H9 (cell line): ENCODE measurements around the gene DCUN1D2. TPM values are rescaled to one million over a fixed set of nuclear protein-coding genes. Genes with fewer than 3 reads are reported as not detected.

Source experiments
- DNase-seq: peaks from one replicate; pipeline ENCODE4 v3.0.0-alpha.2; 2017
- H2AFZ ChIP-seq: one replicate; pipeline ENCODE4 v1.6.1; 2013; ENCODE audit warnings: mild to moderate bottlenecking, low read length, control low read depth, moderate library complexity
- H2AK5ac ChIP-seq: 2 replicates; pipeline ENCODE4 v1.6.1; 2013; ENCODE audit warnings: low read length, control low read depth, mixed read lengths; ENCODE audit not compliant: insufficient read length
- H2BK120ac ChIP-seq: one replicate; pipeline ENCODE4 v1.6.1; 2013; ENCODE audit warnings: low read depth, mild to moderate bottlenecking, low read length, control low read depth, inconsistent platforms; ENCODE audit not compliant: poor library complexity, severe bottlenecking
- H2BK12ac ChIP-seq: 2 replicates; pipeline ENCODE4 v1.6.1; 2013; ENCODE audit warnings: low read length, control low read depth, mixed read lengths, low read depth; ENCODE audit not compliant: insufficient read length
- H2BK15ac ChIP-seq: 2 replicates; pipeline ENCODE4 v1.6.1; 2013; ENCODE audit warnings: low read depth, low read length, control low read depth
- H2BK20ac ChIP-seq: one replicate; pipeline ENCODE4 v1.6.1; 2013; ENCODE audit warnings: low read depth, mild to moderate bottlenecking, low read length, control low read depth, inconsistent platforms; ENCODE audit not compliant: poor library complexity, severe bottlenecking
- H2BK5ac ChIP-seq: 2 replicates; pipeline ENCODE4 v1.6.1; 2013; ENCODE audit warnings: low read length, control low read depth, mixed read lengths; ENCODE audit not compliant: insufficient read length
- H3K14ac ChIP-seq: 2 replicates; pipeline ENCODE4 v1.6.1; 2013; ENCODE audit warnings: low read length, control low read depth; ENCODE audit not compliant: insufficient read depth
- H3K18ac ChIP-seq: 2 replicates; pipeline ENCODE4 v1.6.1; 2013; ENCODE audit warnings: low read depth, mild to moderate bottlenecking, mixed read lengths, low read length, control low read depth; ENCODE audit not compliant: insufficient read length
- H3K23ac ChIP-seq: 2 replicates; pipeline ENCODE4 v1.6.1; 2013; ENCODE audit warnings: low read length, control low read depth, mixed read lengths, low read depth; ENCODE audit not compliant: insufficient read length
- H3K23me2 ChIP-seq: 2 replicates; pipeline ENCODE4 v1.6.1; 2013; ENCODE audit warnings: low read depth, mild to moderate bottlenecking, mixed read lengths, low read length, control low read depth; ENCODE audit not compliant: insufficient read length, poor library complexity, severe bottlenecking
- H3K27ac ChIP-seq: 2 replicates; pipeline ENCODE4 v1.5.1; 2013; ENCODE audit warnings: low read length, control low read depth, mixed read lengths, low read depth; ENCODE audit not compliant: insufficient read length
- H3K27me3 ChIP-seq: 2 replicates; pipeline ENCODE4 v1.6.1; 2013; ENCODE audit warnings: low read length, control low read depth, inconsistent platforms; ENCODE audit not compliant: insufficient read depth
- H3K4ac ChIP-seq: 2 replicates; pipeline ENCODE4 v1.6.1; 2013; ENCODE audit warnings: low read depth, mild to moderate bottlenecking, control low read depth, inconsistent platforms, low read length, moderate library complexity
- H3K4me1 ChIP-seq: 2 replicates; pipeline ENCODE4 v1.6.1; 2013; ENCODE audit warnings: low read length, control low read depth, inconsistent platforms; ENCODE audit not compliant: insufficient read depth
- H3K4me2 ChIP-seq: 2 replicates; pipeline ENCODE4 v1.6.1; 2013; ENCODE audit warnings: low read length, control low read depth, mixed read lengths; ENCODE audit not compliant: insufficient read length, insufficient read depth
- H3K56ac ChIP-seq: 2 replicates; pipeline ENCODE4 v1.6.1; 2013; ENCODE audit warnings: low read depth, mild to moderate bottlenecking, mixed read lengths, low read length, control low read depth; ENCODE audit not compliant: insufficient read length
- H3K79me1 ChIP-seq: 2 replicates; pipeline ENCODE4 v1.6.1; 2013; ENCODE audit warnings: low read depth, mild to moderate bottlenecking, moderate library complexity, low read length, control low read depth, inconsistent platforms; ENCODE audit not compliant: insufficient read depth, poor library complexity, severe bottlenecking
- H3K79me2 ChIP-seq: 2 replicates; pipeline ENCODE4 v1.6.1; 2013; ENCODE audit warnings: low read length, control low read depth, inconsistent platforms; ENCODE audit not compliant: insufficient read depth
- H3K9ac ChIP-seq: 2 replicates; pipeline ENCODE4 v1.6.1; 2013; ENCODE audit warnings: low read length, control low read depth, mixed read lengths; ENCODE audit not compliant: insufficient read length; ENCODE audit errors: extremely low read depth
- H3K9me3 ChIP-seq: one replicate; pipeline ENCODE4 v1.6.1; 2013; ENCODE audit warnings: low read depth, low read length, inconsistent platforms; ENCODE audit not compliant: control insufficient read depth
- H3T11ph ChIP-seq: one replicate; pipeline ENCODE4 v1.6.1; 2013; ENCODE audit warnings: mild to moderate bottlenecking, low read length, control low read depth, inconsistent platforms
- H4K20me1 ChIP-seq: one replicate; pipeline ENCODE4 v1.6.1; 2013; ENCODE audit not compliant: control insufficient read depth, insufficient read length, insufficient read depth
- H4K5ac ChIP-seq: 2 replicates; pipeline ENCODE4 v1.6.1; 2013; ENCODE audit warnings: low read depth, mild to moderate bottlenecking, mixed read lengths, low read length, control low read depth; ENCODE audit not compliant: insufficient read length
- H4K8ac ChIP-seq: replicated peaks from 2 replicates; pipeline ENCODE4 v1.6.1; 2013; ENCODE audit warnings: low read length, control low read depth, mixed read lengths, low read depth; ENCODE audit not compliant: insufficient read length
- H4K91ac ChIP-seq: 2 replicates; pipeline ENCODE4 v1.6.1; 2013; ENCODE audit warnings: low read depth, mild to moderate bottlenecking, moderate library complexity, mixed read lengths, low read length, control low read depth; ENCODE audit not compliant: insufficient read length
- H3K27ac Mint-ChIP-seq, 3 experiments: 2 replicates in 2 of 3; 3 replicates in 1 of 3; pipeline ENCODE4 v1.8.0; 2020 to 2021; ENCODE audit warnings: mixed read lengths in 3 of 3, mild to moderate bottlenecking in 1 of 3, moderate library complexity in 1 of 3
- H3K27me3 Mint-ChIP-seq: 2 replicates; pipeline ENCODE4 v1.8.0; 2021; ENCODE audit warnings: low read depth, mild to moderate bottlenecking, moderate library complexity, mixed read lengths
- H3K36me3 Mint-ChIP-seq, 3 experiments: 2 replicates in 2 of 3; 3 replicates in 1 of 3; pipeline ENCODE4 v1.8.0; 2020 to 2021; ENCODE audit warnings: low read depth in 3 of 3, mixed read lengths in 3 of 3; ENCODE audit not compliant: insufficient read depth in 1 of 3
- H3K4me1 Mint-ChIP-seq, 2 experiments: 2 replicates each; pipeline ENCODE4 v1.8.0; 2020; ENCODE audit warnings: mixed read lengths in 2 of 2
- H3K4me3 Mint-ChIP-seq, 2 experiments: 2 replicates in 1 of 2; 3 replicates in 1 of 2; pipeline ENCODE4 v1.8.0; 2020 to 2021; ENCODE audit warnings: mild to moderate bottlenecking in 2 of 2, mixed read lengths in 2 of 2, moderate library complexity in 1 of 2
- H3K9me3 Mint-ChIP-seq, 2 experiments: 2 replicates in 1 of 2; 3 replicates in 1 of 2; pipeline ENCODE4 v1.8.0; 2020; ENCODE audit warnings: mild to moderate bottlenecking in 2 of 2, mixed read lengths in 2 of 2, moderate library complexity in 1 of 2
- WGBS: extraction: QIAGEN DNeasy Blood & Tissue Kit; methylation state at CpG from one replicate; pipeline ENCODE4 v1.1.7; 2013; ENCODE audit warnings: missing lambda C conversion rate, low lambda C conversion rate, mixed read lengths; ENCODE audit not compliant: insufficient read length; ENCODE audit errors: extremely low coverage; 5-methylcytosine and 5-hydroxymethylcytosine counted together
- total RNA-seq: library from RNA; stranded (reverse); gene quantifications from 2 replicates; pipeline ENCODE4 v1.2.1, GENCODE V29; 2021
- TF ChIP-seq, protein P1 (sequence below): fragments of 200-600 bp; sonication (generic); conservative IDR thresholded peaks from 3 replicates; pipeline ENCODE4 v1.8.0; 2021; ENCODE audit warnings: antibody characterized with exemption, mild to moderate bottlenecking

The DCUN1D2 gene
- total RNA-seq, 1 experiment from 2014 or later, result 36.8 TPM

DNA sequence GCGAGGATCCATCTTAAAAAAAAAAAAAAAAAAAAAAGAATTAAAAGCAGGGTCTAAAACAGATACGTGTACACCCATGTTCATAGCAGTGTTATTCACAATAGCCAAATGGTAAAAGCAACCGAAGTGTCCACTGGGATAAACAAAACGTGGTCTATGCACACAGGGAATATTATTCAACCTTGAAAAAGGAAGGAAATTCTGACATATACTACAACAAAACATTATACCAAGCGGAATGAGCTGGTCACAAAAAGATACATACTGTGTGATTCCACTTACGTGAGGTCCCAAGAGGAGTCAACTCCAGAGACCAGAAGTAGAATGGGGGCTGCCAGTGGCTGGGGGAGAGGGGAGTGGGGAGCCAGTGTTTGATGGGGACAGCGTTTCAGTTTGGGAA, 22.5 kb downstream of the DCUN1D2 start:
- Mint-ChIP-seq H3K27me3 (no peaks in the 10 kb centered on the region), H3K4me3 (no peak overlapping the region), H3K4me1 (peaks cover 15 to 35% of the 10 kb centered on the region in 2 experiments), H3K9me3 (no peaks in the 10 kb centered on the region; a peak in 1 of 5 replicates), H3K36me3 (peaks cover 18 to 54% (median 44%) of the 10 kb centered on the region in 3 experiments; a peak in 6 of 7 replicates), H3K27ac (peak overlapping the region in 1 of 3 experiments; percentile 96; a peak in 2 of 7 replicates)
- Histone ChIP-seq H4K8ac (no peak overlapping the region), H3K27me3 (no peaks in the 10 kb centered on the region), H2BK5ac (no peak overlapping the region), H3K18ac (no peak overlapping the region), H3K23me2 (peaks cover under 1% of the 10 kb centered on the region), H3K79me2 (no peaks in the 10 kb centered on the region), H3K4ac (no peak overlapping the region), H3K27ac (no peak overlapping the region), H3T11ph (no peak overlapping the region), H3K9ac (no peak overlapping the region), H3K9me3 (no peaks in the 10 kb centered on the region), H3K23ac (no peak overlapping the region), H3K79me1 (no peaks in the 10 kb centered on the region), H4K5ac (no peak overlapping the region), H2AFZ (no peak overlapping the region), H3K14ac (no peak overlapping the region), H4K20me1 (no peaks in the 10 kb centered on the region), H2BK120ac (no peak overlapping the region), H3K4me1 (no peaks in the 10 kb centered on the region), H3K4me2 (no peak overlapping the region), H4K91ac (no peak overlapping the region), H2BK15ac (no peak overlapping the region), H2BK20ac (no peak overlapping the region), H2BK12ac (no peak overlapping the region), H2AK5ac (no peak overlapping the region), H3K56ac (no peak overlapping the region)
- DNase-seq, result no peak
- TF ChIP-seq, protein P1, sequence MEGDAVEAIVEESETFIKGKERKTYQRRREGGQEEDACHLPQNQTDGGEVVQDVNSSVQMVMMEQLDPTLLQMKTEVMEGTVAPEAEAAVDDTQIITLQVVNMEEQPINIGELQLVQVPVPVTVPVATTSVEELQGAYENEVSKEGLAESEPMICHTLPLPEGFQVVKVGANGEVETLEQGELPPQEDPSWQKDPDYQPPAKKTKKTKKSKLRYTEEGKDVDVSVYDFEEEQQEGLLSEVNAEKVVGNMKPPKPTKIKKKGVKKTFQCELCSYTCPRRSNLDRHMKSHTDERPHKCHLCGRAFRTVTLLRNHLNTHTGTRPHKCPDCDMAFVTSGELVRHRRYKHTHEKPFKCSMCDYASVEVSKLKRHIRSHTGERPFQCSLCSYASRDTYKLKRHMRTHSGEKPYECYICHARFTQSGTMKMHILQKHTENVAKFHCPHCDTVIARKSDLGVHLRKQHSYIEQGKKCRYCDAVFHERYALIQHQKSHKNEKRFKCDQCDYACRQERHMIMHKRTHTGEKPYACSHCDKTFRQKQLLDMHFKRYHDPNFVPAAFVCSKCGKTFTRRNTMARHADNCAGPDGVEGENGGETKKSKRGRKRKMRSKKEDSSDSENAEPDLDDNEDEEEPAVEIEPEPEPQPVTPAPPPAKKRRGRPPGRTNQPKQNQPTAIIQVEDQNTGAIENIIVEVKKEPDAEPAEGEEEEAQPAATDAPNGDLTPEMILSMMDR, result no peak
- no CpG with 5 or more reads among the region's 7 CpGs for WGBS
